ENCODE data around the gene RRP15. TPM values are rescaled to one million over a fixed set of nuclear protein-coding genes. Genes with fewer than 3 reads are reported as not detected.

Gene RRP15
- total and polyA plus RNA-seq, 7 donors: 1.8 to 8.9 (median 6.1) TPM

DNA sequence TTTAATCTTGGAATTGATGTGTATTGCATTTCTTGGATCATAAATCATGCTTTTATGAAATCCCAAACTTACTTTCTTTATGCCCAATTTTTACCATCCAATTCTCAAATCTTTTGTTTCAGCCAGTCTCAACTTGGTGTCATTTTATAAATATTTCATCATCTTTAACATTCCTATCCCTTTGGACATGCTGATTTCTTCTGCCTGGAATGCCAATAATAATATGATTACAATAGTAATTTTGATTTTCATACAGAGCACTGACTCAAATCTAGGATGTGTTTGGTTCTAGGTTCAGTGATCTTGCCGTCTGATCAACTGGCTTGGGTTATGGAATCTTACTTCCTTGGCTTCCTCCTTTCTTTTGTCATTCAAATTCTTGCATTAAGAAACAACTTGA lies 12.8 kb downstream of the RRP15 start:
- intact Hi-C loops (cut with DNase I): no loop called here
- WGBS, 2 donors: 95 to 96% methylated on average over 1 of the region's 1 CpG
- Histone ChIP-seq H3K4me1 (no peaks in the 10 kb centered on the region), H3K36me3 (peaks cover 0 to 14% (median 0%) of the 10 kb centered on the region in 4 donors), H3K9me3 (no peaks in the 10 kb centered on the region), H3K4me3 (no peak overlapping the region), H3K27me3 (no peaks in the 10 kb centered on the region), H3K27ac (no peak overlapping the region)
- TF ChIP-seq EP300 (IDR thresholded peaks at IDR 0.05) (no peak), POLR2A (IDR thresholded peaks at IDR 0.05) (no peak)
- no peak for DNase-seq

DNA sequence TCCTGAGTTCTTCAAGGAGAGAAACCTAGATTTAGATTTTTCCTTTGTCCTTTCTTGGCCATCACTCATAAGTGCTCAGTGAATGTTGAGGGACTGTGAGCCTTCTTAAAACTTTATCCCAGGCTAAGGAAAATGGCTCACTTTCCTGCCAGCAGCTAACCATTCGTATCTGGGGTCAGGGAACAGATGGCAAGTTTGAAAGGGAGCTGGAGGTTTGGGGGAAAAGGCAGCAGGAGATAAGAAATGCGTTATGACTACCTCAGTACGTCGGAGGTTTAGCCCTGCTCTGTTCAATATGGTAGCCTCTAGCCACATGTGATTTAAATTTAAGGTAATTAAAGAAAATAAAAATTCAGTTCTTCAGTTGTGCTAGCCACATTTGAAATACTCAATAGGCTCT lies 13.3 kb downstream of the RRP15 start:
- H3K4me3 ChIP-seq: no peak overlapping the region
- WGBS, 2 donors: 92 to 95% methylated on average over 4 of the region's 4 CpGs
- no peaks in the 10 kb centered on the region for H3K9me3 ChIP-seq
- intact Hi-C loops (cut with DNase I): no loop called here
- no peak for DNase-seq
- no peak for TF ChIP-seq POLR2AphosphoS5 (IDR thresholded peaks at IDR 0.05)
- TF ChIP-seq, protein P1, sequence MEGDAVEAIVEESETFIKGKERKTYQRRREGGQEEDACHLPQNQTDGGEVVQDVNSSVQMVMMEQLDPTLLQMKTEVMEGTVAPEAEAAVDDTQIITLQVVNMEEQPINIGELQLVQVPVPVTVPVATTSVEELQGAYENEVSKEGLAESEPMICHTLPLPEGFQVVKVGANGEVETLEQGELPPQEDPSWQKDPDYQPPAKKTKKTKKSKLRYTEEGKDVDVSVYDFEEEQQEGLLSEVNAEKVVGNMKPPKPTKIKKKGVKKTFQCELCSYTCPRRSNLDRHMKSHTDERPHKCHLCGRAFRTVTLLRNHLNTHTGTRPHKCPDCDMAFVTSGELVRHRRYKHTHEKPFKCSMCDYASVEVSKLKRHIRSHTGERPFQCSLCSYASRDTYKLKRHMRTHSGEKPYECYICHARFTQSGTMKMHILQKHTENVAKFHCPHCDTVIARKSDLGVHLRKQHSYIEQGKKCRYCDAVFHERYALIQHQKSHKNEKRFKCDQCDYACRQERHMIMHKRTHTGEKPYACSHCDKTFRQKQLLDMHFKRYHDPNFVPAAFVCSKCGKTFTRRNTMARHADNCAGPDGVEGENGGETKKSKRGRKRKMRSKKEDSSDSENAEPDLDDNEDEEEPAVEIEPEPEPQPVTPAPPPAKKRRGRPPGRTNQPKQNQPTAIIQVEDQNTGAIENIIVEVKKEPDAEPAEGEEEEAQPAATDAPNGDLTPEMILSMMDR (IDR thresholded peaks at IDR 0.05): no peak
- TF ChIP-seq EP300 (IDR thresholded peaks at IDR 0.05): no peak
- no peak for TF ChIP-seq POLR2A (IDR thresholded peaks at IDR 0.05)
- H3K27me3 ChIP-seq: no peaks in the 10 kb centered on the region
- H3K36me3 ChIP-seq: peaks cover 0 to 19% (median 0%) of the 10 kb centered on the region in 4 donors
- no peak overlapping the region for H3K27ac ChIP-seq
- H3K4me1 ChIP-seq: no peaks in the 10 kb centered on the region

- WGBS, 2 donors: 59 to 77% methylated on average over 2 of the region's 2 CpGs
- Histone ChIP-seq H3K27ac (no peak overlapping the region), H3K27me3 (no peaks in the 10 kb centered on the region), H3K36me3 (peaks cover 0 to 21% (median 0%) of the 10 kb centered on the region in 4 donors), H3K4me3 (no peak overlapping the region), H3K4me1 (no peaks in the 10 kb centered on the region), H3K9me3 (no peaks in the 10 kb centered on the region)
- no peak for DNase-seq
- TF ChIP-seq EP300 (IDR thresholded peaks at IDR 0.05) (no peak), POLR2AphosphoS5 (IDR thresholded peaks at IDR 0.05) (no peak), POLR2A (IDR thresholded peaks at IDR 0.05) (no peak)
- TF ChIP-seq, protein P1 (IDR thresholded peaks at IDR 0.05): no peak
- intact Hi-C loops (cut with DNase I): no loop called here
Observed at GRCh38 chr1:218299416-218299815, 14.3 kb downstream of the RRP15 start.

- Histone ChIP-seq H3K9me3 (no peaks in the 10 kb centered on the region), H3K36me3 (peaks cover 0 to 34% (median 0%) of the 10 kb centered on the region in 4 donors), H3K27ac (no peak overlapping the region), H3K4me1 (no peaks in the 10 kb centered on the region), H3K27me3 (no peaks in the 10 kb centered on the region), H3K4me3 (no peak overlapping the region)
- WGBS, 2 donors: 93 to 94% methylated on average over 1 of the region's 1 CpG
- intact Hi-C loops (cut with DNase I): no loop called here
- DNase-seq: no peak
- no peak for TF ChIP-seq EP300 (IDR thresholded peaks at IDR 0.05)
- TF ChIP-seq, protein P1 (IDR thresholded peaks at IDR 0.05): no peak
- TF ChIP-seq POLR2AphosphoS5 (IDR thresholded peaks at IDR 0.05): no peak
- no peak for TF ChIP-seq POLR2A (IDR thresholded peaks at IDR 0.05)
Observed at GRCh38 chr1:218301217-218301616, 16.1 kb downstream of the RRP15 start.

DNA sequence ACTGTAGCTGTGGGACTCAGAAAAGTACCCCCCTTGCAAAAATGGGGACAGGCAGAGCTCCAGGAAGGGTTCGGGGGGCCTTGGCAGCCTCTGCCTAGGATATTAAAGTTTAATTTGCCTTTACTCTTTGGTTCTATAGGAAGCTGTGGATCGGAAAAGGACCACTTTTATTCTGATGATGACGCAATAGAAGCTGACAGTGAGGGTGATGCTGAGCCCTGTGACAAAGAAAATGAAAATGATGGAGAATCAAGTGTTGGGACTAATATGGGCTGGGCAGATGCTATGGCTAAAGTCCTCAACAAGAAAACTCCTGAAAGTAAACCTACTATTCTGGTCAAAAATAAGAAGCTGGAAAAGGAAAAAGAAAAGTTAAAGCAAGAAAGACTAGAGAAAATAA lies 17.1 kb downstream of the RRP15 start:
- Histone ChIP-seq H3K4me1 (no peaks in the 10 kb centered on the region), H3K9me3 (no peaks in the 10 kb centered on the region), H3K27ac (no peak overlapping the region), H3K4me3 (no peak overlapping the region), H3K36me3 (peaks cover 0 to 38% (median 0%) of the 10 kb centered on the region in 4 donors), H3K27me3 (no peaks in the 10 kb centered on the region)
- WGBS, 2 donors: 93 to 95% methylated on average over 3 of the region's 3 CpGs
- DNase-seq: no peak
- intact Hi-C loops (cut with DNase I): no loop called here
- no peak for TF ChIP-seq EP300 (IDR thresholded peaks at IDR 0.05)
- TF ChIP-seq POLR2AphosphoS5 (IDR thresholded peaks at IDR 0.05): no peak
- TF ChIP-seq, protein P1 (IDR thresholded peaks at IDR 0.05): no peak
- no peak for TF ChIP-seq POLR2A (IDR thresholded peaks at IDR 0.05)
